NCI-H146 treated with DMSO at 0.1 percent for 48 hours (cell line): ENCODE data around the gene SYCP2.

Source experiments
- DNase-seq: peaks from one replicate; lab custom pipeline; 2025; ENCODE audit not compliant: unreplicated experiment; lab: John Stamatoyannopoulos, UW

SYCP2 gene

DNA sequence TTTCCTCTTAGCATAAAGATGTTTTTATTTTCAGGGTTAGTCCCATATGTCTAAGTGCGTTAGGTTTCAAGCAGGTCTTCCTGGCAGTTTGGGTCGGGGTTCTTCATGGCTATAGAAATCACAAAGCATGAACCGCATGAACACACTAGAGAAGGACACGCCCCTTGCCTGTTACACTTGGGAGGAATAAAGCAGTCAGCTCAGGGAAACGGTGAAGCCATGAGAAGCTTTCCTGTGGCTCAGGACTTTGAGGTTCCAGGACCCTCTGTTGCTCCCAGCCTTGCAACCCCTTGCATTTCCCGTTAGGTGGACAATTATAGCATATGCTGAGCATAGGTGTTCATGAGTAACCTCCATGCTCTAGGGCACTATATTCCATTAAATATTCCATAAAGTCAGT lies 96.7 kb downstream of the SYCP2 start:
- DNase-seq = peak; percentile 32

DNA sequence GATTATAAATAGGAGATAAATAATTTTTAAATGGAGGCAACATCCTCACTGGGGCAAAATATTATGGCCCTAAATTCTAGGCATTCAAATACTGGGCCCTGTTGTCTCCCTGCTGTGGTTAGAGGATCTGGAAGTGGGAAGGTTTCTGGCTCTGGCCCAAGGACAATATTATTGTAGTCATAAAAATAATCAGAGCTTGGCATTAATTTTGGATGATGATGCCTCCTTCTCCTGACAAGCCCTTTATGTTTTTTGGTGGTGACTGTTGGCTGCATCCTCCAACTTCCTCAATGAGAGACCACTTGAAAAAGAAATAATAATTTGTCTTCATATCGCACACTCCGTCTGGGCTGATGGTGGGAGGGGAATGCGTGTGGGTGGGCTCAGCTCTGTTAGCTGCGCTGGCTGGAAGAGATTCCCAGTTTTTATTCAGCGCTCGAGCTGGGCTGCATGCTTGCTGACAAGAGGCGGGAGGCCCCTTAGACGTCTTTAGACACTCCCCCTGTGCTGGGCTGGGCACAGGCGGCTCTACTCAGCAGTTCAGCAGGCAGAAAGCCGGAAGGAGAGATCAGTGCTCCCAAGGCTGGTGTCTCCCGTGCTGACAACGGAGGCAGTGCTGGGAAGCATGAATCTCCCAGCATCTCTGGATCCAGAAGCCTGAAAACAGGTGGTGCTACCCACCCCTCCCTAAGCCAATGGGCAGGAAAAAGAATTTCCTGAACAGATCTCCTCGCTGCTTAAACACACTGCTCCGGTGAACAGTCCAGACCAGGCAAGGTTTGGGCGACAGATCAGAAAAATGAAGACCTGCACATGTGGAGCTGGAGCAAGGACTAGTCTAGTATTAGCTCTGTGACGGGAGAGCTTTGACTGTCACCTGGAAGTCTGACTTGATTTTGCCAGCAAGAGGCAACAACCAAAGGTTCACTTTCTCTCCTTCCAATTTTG lies 97.7 kb downstream of the SYCP2 start:
- peak; percentile 46 for DNase-seq

DNA sequence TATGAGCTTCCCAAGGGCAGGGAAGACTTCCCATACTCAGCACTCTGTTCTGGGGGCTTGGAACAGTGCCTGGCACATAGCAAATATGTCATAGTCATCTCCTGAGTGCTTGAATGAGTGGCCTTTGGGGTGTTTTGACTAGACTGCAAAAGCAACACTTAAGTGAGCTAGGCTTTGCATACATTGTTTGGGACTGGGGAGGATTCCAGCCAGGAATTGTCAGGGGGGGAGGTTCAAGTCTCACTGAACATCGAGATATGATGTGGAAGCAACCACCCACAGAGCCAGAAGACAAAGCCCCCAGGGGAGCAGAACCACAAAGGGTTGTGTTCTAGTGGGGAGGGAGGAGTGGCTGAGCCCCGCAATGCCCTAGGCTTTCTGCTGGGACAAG lies 98.4 kb downstream of the SYCP2 start:
- no peak for DNase-seq

DNA sequence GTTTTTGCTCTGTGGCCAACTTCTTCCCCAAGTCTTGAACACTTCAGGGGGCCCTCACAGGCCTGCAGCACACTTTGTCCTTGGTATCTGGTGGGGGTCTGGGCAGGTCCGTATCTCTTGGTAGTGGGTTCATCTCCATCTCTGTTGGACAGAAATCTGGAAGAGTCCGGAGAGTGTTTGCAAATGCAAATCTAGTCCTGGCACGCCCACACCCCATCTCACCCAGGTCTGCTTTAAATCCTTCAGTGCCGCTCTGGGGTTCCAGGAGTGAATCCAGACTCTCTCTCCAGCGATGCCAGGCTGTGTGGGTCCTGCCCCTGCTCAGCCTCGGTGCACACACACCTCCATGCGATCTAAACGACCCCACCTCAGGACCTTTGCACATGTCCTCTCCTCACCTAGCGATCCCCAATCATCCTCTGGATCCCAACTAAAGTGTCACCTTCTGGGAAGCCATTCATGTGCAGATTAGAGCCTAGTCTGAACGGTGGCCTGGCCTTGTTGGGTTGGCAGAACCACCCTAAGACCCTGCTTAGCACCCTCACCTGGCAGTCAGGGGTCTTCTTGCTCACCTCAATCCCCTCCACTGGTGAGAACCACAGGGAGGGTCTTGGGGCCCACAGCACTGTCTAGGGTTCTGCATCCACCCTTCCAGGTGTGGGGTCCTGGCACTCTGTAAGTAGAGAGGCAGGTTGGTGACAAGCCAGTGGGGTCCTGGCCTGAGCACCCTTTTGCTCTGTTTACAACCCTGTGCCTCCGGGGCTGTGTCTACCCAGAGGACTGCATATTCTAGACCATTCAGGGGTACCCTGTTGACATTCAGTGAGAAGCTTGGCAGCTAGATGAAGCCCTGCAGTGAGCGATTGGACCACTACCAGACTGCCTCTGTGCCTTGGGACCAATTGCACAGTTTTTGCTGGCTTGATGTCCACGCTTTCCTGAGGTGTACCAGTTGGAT lies 100.8 kb downstream of the SYCP2 start:
- no peak for DNase-seq

DNA sequence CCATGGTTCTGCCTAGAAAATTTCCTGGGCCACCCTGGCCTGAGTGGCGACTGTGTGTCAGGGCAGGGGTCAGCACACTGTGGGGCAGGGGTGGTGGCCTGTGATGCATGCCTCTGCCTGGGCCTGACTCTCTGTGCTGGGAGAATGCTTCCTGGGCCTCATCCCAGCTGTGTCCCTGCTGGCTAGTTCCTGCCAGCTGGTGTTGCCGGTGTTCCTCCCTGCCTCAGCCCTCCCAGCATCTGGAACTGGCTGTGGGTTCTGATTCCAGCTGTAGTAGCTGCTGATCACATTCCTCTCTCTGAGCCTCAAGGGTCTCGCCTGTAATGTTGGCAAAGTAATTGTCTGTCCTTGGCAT lies 101.5 kb downstream of the SYCP2 start:
- no peak for DNase-seq

DNA sequence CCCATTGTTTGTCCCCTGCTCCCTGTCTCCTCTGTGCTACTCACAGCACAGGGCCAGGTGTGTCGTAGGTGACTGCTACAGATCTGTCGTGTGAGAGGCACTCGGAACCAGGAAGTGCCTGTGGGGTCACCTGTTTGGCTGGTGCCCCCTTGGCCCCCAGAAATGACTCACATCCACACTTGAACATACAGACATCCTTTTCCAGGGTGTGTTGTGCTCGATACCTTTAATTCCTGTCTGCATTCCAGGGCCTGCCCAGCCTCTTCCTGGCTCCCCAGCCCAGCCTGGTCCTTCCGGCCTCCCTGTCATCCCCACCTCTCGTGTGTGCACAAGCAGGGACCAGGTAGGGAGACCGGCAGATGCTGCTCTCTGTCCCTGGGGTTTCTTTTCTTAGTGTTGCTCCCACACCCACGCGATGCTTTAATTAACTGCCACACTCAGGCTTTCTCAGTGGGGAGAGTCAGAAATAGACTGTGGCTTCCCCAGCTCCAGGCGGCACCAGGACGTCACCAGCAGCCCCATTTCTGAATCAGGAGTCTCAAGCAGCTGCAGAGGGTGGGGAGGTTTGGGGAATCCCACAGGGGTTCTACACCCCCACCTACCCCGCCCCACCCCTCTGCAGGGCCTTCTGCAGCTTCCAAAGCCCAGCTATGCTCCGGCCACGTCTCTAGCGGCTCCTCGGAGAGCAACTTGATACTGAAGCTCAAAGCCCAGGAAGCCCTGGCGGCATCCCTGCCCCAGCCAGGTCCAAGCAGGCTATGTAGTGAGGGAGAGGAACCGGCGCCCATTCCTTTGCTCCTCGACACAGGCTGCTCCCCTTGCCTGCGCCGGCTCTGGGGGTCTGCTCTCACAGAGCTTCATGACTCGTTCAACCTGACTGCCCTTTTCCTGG lies 102.2 kb downstream of the SYCP2 start:
- no peak for DNase-seq

DNA sequence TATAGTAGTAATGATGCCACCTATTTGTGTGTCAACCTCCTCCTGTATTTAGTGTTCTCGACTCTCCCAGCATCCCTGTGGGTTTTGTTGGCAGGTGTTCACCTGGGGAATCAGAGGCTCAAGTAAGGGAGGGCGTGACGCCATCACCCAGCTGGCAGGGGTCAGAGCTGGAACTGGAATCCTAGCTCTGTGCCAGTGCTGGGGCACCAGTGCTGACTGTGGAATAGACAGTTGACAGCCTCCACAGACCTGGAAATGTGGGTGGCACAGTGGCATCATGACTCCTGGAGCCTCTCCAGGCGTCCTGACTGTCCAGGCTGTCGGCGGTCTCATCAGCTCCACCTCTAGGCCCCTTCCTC lies 102.8 kb downstream of the SYCP2 start:
- peak; percentile 2 for DNase-seq

DNA sequence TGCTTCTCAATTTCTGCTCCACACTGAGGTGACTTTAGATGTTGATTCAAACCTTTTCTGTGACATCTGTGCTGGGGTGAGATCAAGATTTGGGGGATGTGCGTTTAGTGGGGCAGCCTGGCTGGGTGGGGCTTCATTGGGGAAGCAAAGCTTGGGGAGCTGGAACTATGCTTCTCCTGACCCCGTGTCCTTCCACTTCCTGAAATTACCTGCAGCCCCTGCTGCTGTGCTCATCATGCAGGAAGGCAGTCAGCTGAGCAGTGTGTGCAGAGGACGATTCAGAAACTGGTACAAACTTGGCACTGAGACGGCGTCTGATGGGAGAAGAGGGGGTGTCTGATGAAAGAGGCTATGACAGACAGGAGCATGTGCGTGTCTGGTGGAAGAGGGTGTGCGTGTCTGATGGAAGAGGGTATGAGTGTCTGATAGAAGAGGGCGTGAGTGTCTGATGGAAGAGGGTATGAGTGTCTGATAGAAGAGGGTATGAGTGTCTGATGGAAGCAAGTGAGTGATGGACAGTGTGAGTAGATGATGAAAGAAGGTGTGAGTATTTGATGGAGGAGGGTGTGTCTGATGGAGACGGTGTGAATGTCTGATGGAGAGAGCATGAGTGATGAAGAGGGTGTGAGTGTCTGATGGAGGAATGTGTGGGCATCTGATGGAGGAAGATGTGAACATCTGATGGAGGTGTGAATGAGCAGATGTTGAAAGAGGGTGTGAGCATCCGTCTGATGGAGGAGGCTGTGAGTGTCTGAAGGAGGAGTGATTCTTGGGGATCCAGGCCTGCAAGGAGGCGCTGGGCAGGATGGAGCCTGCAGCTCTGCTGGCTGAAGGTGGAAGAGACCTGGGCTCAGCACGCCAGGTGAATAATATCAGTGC lies 103.4 kb downstream of the SYCP2 start:
- DNase-seq = no peak

DNA sequence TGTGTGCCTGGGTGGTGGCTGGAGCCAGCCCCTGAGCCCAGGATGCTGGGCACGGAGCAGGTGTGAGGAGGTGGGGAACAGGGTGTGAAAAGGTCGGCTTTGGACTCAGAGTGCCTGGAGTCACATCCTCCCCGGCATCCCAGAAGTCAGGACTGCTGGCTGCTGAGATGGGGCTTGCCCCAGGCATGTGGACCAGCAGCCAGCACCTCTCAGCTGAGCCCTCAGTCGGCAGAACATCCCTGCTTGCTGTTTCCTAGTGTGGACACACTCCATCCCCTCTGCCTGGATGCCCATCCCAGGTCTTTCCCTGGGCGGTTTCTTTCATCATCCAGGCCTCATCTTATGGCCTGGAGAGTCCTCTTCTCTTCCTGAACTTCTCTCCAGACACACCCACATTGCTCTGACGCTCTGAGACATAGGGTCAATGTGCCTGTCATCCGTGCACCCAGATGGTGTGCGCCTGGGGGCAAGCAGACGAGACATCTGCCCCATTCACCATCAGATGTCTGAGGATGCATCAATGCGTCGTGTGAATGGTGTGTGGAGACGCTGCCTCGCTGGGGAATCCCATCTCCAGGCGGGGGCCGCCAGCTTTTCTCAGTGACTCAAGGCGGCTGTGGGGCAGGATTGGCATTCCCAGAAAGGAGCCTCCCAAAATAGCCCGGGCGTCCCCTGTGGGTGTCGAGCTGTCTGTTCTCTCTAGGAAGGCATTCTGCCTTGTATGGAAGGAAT lies 104.2 kb downstream of the SYCP2 start:
- no peak for DNase-seq

DNA sequence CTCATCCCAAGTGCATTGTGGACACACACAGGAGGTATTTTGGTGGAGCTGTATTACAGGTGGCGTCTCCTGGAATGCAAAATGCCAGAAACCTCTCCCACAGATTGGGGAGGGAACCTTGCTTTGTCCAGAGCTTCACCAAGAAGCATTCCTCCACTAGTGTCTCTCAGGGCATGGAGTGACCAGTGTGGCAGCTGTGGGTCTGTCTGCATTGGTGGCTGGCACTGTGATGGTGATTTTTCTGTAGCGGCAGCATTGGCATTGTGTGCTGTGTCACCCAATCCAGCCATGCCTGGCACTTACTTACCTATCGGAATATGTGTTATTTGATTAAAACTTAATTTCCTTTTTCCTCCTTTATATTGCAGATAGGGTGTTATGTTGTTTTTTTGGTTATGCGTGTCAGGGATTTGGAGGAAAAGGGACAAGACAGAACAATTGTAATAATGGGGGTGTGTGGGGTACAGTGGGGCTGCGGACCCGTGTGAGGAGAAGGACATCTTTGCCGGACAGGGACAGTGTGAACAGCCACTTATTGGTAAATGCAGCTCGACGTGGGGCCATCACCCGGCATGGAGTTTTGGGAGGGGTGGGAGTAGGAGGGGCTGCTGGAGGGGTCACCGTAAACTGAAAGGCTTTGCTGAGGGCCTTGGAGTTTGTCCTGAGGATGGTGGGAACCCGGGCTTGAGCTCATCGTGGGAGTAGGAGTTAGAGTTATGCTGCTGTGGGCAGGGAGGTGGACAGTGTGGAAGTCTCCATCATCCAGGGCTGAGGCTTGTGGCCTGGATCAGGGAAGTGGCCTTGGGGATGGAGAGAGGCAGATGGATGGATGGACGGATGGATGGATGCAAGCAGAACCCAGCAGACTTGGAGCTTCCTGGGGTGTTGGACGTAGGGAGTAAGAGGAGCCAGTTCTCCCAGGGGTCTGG lies 105.0 kb downstream of the SYCP2 start:
- DNase-seq = no peak

DNA sequence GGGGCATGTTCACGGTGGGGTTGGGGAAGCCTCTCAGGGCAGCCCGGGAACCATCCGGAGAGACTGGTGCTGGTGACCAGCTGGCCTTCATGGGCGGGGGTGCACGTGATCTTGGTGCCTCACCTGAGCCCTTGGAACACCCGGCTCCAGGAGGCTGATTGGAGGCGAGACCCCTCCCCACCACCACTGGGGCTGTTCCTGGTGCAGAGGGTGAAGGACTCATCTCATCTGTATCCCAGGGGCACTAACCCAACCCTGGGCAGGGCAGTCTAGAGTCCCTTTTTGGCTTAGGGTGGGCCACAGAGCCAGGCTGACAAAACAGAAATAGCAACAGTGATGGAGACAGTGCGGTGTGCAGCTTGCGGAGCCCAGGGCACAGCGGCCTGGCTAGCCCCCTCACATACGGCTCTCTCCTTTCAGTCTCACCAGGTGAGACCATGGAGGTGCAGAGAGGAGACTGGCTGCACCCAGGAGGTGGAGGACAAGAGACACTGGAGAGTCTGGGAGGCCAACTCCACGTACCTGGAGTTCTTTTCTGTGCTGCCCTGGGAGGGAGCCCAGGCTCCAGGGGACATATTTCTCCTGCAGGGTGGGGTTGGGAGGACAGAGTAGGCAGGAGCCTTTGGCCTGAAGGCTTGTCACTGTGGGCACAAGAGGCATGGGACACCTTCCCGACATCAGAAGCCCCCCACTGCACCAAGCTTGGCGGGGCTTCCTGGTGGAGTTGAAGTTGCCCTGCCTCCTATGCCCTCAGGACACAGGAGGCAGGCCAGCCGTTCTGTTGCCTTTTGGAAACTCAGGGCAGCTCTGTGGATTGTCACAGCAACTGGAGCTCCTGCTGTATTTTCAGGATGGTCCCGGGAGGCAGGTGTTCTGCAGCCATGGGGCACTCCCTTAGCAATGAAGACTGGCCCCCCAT lies 106.0 kb downstream of the SYCP2 start:
- no peak for DNase-seq

DNA sequence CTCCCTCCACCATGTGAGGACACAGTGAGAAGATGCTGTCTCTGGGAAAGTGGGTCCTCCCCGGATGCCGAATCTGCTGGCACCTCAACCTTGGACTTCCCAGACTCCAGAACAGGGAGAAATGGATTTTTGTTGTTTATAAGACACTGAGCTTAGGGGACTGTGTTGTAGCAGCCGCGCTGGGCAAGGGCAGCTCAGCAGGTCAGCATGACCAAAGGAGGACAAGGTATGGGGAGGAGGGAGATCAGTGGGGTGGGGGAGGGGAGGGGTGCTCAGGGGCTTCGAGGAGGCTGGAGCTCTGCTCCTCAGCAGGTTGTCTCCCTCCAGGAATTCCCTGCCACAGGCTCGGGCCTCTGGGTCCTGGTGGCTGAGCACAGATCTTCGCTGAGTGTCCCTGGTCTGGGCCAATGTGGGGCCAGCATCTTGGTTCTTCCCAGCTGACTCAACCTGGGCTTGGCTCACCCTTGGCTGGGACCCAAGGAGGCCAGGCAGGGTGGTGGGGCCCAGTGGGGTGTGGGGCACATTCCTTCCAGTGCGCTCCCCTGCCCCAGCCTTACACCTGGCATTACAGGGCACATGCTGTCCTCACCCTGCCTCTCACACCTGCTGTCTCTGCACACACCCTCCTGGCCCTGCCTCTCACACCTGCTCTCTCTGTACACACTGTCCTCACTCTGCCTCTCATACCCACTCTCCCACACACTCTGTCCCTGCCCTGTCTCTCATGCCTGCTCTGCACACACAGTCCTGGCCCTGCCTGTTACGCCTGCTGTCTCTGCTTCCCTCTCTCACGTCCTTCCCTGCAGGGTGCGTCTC lies 107.3 kb downstream of the SYCP2 start:
- DNase-seq = peak; percentile 97

DNA sequence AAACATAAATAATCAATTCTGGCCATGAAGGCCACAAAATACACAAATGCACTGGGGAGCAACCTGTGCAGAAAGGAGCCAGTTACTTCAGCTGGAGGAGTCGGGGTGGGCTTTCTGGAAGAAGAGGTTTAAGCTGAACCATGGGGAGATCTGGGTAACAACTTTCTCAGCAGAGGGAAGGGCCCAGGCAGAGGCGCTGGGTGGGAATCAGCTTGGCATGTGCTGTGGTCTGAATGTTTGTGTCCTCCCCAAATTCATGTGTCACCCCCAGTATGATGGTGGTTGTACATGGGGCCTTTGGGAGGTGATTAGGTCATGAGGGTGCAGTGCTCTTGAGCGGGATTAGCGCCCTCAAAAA lies 107.9 kb downstream of the SYCP2 start:
- DNase-seq = no peak

DNA sequence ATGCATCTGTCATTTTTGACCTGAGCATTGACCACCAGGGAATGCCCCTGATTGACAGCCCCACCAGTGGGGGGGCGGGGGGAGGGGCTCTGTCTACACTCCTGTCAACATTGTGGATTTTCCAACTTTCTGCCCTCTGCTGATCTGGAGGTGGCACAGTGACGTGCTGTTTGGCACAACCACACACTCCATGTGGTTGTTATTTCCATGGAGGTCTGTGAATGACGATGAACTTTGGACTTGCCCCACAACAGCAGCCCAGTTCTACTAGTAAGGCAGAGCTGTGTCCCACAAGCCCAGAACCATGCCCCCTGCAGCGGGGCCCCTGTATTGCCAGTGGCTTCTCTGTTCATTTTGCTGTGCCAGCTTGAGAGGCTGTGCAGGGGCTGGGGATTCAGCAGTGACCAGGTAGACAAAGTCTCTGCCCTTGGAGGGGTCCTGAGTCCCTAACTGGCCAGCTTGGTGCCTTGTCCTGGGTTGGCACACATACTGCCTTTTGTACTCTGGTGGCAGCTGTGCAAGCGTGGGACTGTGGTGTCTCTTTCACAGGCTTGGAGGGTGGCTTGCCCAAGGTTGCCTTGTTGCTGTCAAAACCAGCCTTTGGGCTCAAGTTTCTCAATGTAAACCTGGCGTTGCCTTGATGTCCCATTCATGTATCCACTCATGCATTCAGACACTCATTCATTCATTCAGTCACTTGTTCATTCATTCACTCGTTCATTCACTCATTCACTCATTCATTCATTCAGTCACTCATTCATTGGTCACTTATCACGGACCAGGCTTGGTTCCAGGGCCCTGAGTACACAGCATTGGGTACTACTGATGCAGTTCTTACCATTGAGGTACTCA lies 108.5 kb downstream of the SYCP2 start:
- DNase-seq = no peak

DNA sequence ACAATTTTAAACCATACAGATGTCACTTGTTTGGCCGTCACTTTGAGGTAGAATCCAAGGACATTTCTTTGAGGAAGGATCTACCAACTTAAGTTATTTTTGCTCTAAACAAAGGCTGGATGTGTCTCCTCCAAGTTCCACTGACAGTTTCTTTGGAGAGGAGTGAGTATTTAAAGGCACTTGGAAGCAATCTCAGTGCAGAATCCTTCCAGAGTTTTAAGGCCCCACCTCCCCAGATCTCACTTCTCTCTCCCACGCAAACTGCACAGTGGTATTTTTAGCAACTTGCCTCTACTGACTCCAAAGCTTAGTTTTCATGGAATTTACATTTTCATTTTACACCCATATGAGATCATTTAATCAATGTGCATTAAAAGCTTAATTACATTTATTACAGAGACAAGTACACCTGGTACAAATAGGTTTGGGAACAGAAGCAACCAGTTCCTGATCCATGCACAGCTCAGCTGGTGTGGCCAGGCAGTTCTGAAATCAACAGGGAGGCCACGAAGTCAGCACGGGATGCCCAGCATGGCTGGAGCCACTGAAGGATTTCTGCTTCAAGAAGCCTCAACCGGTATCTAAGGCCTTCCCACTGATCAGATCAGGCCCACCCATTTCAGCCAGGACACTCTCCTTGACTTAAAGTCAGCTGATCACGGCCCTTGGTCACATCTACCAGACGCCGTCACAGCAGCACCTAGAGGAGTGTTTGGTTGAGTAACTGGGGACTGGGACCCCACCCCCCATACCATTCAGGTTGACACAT lies 109.8 kb downstream of the SYCP2 start:
- no peak for DNase-seq
